Measurements from ENCODE around the gene ADD3.

The ADD3 gene

DNA sequence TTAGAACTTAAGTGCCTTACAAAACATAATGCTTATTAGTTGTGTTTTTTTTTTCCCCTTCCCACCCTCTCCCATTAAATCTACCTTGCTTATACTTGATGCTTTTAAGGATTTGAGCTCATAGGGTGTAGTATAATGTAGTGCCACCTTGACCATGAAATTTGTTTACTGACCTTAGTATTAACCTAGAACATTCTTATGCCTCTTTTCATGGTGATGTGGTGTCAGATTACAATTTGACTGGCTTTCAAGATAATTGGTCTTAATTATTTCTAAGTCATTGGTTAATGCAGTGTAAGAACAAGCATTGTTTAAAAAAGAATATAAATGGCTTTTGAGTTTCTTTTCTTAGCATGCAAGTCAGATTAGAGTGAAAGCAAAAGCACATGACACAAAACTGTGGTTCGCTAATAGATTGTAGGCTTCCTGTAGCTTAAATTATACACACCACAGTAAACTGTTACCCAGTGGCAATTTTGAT is 61.8 kb downstream of the ADD3 start:
- DNase-seq, result no peak

DNA sequence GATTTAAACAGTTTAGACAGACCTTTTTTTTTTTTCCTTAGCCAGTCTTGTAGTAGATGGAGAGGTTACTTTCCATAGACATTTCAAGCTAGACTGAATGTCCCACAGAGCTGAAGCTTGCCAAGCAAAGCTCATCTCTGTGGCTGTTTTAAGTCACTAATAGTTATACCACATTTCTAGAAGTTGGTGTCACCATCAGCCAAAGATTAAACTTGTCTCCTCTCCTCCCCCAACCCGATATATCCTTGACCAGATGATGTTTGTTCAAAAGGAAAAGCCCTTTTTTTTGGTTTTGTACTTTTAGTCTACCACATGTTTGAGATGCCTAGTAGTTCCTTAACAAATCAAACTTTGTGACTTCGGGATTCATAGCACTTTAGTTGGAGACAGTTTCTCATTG is 66.1 kb downstream of the ADD3 start:
- DNase-seq, result no peak

DNA sequence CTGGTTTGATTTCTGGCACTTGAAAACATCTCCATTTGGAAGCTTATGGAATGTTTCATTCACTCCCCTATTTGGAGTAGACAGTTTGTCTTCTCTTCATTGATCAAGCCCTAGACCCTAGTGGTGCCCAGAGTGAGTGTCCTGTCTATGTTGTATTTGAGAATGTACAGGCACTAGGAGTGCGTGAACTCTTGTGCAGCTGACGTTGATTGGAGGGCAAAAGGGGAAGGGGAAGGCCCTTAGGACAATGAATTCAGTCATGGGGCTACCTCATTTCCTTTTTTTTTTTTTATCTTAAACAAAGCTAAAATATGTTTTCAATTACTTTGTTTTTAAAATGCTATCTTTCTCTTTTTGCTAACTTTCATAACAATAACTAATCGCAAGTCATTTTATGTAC is 66.5 kb downstream of the ADD3 start:
- DNase-seq, result no peak

DNA sequence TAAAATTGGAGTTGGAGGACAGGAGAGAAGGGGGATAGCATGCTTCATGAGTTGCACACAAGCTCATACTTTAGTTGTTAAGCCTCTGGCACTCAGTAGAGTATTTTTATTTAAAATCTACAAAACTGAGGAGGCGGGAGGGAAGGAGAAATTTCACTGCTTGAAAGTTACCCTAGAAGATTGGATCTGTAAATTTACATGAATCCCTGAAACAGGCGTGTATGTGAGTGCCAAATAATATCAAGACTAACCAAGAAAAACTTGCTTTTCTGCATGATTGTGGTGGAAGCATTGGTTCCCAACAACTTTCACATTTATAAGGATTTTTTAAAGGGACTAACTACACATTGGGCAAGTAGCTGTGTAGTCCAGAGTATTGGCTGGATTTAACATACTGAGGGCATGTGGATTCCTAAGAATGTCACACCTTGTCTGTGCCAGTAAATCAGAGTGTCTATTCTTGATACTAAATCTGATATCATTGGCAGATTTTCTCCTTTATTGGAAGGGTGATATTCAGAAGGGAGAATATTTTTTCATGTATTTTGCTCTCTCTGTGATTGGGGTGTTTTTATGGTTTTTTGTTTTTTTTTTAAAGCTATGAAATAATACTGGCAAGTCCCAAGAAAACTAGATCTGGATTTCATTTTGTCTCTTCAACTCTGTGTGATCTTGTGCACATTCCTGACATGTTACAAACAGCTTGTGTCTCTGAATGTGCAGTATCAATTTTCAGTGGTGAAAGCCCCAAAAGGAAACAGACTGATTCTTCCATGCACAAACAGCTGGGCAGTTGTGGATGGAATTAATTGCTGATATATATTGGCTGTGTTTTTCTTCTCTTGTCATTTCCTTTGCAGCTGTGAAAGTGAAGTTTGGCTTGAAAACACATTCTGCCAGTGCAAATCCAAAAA is 67.2 kb downstream of the ADD3 start:
- no peak for DNase-seq

DNA sequence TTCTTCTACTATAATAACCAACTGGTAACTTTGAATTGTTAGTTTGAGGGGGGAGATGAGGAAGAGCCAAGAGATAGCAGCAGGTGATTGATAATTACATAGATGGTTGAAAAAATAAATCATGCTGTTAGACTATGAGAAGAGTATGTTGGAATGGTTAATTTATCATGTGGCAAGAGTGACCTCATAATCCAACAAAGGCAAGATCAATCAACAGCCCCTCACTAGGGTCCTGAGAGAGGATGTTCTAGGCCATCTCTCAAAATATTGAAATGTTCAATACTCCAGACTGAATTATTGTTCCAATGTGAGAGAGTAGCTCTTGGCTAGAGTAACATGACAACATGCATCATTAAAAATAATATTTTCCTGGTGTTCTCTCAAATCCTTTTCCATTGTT is 67.9 kb downstream of the ADD3 start:
- DNase-seq, result no peak

DNA sequence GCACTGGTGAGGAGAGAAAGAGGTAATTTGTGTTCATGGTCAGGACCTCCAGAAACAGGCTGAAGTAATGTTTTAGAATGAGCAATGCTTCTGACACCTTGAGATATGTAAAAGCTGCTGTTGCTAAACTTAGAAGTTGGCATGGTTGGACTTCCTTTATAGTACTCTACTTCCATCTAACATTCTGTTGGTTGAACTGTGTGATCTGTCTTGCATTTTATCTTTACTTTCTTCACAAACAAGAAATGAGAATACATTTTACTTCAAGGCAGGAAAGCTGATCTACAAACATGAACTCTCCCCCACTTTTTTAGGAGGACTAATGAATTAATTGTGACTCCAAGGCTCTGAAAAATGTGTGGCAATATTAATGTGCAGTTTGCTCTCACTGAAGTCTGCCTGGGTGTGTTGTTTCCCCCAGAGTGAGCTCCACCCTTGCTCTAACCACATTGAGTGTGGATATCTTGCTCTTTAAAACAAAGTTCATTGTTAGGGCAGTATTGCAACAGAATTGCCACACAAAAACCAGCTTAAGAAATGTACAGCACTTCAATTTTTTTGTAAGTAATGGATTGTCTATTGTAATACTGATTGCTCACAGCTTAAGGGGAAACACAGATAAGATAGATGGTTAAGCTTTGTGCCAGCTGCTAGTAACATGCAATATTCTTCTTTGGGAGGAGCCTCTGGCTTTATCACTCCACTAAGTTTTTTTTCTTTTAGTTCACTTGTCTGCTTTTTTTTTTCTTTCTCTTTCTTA is 69.0 kb downstream of the ADD3 start:
- DNase-seq, result peak in 1 of 2 donors; percentile 64

DNA sequence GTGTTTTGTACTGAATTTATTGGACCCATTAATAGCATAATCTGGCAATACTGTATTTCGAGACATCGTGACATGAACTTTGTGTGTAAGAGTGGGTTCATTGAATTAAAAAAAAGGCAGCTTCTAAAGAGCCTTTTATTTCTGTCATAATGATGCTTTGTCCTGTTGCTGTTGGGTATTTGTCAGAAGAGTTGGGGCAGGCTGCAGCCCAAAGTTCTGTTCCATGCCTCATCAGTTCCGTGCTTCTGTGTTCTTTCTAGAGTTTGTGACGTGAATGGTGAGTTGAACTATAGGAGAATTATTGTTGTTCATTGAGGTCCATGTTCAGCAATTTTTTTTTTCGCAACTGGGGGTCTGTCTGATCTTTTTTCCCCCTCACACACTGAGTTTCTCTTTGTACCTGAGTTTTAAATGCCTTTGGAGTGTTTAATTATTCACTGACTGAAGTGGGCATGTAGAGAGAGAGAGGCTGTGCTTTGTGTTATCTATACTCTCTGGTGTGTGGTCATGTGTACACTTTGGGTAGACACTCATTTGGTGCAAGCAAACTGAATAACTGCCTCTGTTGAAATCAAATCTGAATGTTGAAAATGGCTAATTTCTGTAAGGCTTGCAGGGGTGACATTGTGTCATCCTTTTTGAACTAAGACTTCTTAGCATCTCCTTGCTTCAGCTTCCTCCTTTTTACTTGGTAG is 69.8 kb downstream of the ADD3 start:
- peak; percentile 49 to 94 for DNase-seq

DNA sequence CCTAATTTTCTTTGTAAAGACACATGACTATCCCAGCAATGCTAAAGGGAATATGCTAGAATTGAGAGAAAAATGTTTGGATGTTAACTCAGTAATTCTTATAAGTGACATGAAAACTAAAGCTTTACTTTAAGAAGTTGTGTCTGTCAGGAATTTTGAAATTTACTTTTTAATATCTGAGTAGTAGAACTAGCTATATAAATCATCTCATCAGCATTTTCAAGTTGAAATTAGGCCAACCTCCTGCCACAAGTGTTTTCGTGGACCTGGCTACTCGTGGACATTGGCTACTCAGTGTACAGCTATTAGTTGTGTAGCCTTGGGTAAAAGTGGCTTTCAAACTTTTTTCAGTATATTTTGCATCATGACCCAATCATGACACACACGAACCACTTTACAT is 70.5 kb downstream of the ADD3 start:
- DNase-seq, result no peak

DNA sequence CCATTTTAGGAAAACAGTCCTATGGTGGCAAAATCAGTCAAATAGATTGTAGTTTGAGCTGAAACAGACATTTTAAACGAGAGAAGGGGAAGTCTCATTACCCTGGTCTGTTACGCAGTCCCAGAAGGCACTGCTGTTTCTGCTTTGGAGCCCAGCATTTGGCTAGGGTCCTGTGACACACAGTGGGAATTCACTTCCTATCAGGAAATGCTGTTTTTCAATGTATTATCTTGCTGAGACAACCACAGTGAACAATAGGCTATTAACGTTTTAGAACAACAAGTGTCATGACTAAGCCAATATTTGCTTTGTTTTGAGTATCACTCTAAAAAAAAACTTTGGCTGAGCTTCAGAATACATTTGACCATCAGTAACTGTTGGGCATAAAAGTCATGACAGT is 74.1 kb downstream of the ADD3 start:
- DNase-seq, result peak; percentile 57 to 75

DNA sequence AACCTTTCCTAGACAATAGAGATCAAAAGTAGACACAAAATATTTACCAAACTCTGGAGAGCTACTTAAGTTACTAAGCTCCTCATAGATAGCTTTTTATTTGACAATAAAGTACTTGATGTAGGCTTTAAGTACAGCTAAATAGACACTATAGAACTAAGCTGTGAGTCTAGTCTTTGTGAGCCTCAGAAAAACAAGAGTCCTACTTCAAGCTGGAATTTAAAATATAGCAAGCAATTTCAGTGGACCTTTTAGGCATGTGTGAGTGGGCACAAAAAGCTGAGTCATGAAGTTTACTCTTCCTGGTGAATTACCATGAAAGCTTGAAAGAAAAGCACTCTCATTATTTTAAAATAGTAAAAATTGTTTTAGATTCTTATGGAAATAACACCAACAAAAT is 76.1 kb downstream of the ADD3 start:
- DNase-seq, result no peak

DNA sequence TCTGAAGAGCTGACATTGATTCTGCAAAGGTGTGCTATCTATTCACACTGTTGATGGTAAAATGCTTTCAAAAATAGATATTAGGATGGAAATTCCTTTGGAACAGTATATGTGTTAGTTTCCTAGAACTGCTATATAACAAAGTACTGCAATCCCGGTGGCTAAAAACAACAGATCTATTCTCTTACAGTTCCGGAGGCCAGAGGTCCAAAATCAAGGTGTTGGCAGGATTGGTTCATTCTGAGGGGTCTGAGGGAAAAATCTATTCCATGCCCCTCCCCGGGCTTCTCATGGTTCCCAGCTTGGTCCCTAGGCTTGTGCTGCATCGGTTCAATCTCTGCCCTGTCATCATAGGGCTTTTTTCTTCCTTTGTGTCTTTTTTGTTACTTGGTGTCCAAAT is 79.9 kb downstream of the ADD3 start:
- no peak for DNase-seq

DNA sequence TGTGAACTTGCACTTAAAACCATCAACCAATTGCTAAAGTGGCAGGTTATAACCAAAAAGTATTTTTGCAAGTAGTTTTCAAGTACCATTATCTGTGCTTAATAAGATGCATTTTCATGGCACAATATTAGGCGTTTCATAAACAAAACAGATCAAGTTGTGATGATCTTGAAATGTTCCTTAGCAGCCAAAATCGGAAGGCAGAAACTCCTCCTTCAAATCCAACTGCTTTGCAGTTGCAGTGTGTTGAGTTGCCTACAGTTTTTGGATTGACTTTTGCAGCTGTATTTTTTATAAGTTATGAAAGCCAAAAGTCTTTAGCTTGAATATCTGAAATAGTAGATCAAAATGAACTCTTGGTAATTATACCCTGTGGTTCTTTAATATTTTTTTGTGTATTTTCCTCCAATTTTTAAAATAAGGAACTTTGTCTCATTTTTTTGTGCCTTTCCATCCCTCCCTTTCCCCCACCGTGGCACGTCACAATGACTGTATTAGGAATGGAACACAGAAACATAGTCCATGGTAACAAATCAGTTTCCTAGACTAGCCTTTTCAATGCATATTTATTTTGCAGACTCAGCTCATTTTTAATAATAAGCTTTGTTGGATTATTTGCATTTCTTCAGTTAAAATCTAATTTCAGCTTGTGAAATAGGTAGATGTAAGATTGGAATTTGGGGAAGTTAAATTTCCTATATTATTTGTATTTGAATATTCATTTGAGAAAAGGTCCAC is 80.8 kb downstream of the ADD3 start:
- DNase-seq, result no peak

DNA sequence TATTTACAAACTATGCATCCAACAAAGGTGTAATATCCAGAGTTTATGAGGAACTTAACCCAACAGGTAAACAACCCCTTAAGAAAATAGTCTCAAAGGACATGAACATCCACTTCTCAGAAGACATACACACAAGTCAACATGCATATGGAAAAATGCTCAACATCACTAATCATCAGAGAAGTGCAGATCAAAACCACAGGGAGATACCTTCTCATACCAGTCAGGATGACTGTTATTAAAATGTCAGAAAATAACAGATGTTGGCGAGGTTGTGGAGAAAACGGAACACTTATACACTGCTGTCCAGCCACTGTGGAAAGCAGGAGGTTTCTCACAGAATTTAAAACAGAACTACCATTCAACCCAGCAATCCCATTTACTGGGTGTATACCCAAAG is 84.0 kb downstream of the ADD3 start:
- no peak for DNase-seq

DNA sequence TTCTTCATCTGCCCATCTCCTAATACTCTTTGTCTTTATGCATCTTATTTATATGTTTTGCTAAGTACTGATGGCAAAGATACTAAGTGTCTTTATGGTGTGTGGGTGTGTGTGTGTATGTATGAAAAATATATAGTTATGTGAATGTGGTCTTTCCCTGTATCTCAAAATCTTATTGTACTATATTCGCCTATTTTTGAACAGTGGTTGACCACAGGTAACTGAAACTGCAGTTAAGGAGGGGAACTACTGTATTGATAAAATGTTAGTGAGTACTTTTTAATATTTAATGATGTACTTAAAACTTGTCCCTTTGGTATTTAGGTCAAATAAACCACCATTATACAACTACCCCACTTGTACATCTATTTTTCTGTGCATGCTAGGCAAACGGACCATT is 85.9 kb downstream of the ADD3 start:
- DNase-seq, result no peak

DNA sequence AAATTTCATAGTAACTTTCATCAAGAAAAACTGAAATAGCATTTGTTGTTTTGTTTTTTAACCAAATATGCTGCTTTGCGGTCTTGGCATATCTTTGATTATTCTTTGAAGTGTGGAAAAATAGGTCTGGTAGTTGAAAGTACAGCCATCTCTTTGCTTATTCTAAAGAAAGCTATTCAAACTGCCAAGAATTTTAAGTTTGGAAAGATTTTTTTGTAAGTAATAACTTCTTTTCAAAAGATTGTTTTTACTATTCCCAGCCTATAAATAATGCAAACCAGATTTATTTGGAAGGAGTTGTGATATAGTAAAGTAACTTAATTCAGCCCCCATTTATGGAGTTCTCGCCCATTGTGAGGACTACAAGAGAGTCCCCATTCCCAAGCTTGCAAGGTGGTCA is 87.0 kb downstream of the ADD3 start:
- no peak for DNase-seq

DNA sequence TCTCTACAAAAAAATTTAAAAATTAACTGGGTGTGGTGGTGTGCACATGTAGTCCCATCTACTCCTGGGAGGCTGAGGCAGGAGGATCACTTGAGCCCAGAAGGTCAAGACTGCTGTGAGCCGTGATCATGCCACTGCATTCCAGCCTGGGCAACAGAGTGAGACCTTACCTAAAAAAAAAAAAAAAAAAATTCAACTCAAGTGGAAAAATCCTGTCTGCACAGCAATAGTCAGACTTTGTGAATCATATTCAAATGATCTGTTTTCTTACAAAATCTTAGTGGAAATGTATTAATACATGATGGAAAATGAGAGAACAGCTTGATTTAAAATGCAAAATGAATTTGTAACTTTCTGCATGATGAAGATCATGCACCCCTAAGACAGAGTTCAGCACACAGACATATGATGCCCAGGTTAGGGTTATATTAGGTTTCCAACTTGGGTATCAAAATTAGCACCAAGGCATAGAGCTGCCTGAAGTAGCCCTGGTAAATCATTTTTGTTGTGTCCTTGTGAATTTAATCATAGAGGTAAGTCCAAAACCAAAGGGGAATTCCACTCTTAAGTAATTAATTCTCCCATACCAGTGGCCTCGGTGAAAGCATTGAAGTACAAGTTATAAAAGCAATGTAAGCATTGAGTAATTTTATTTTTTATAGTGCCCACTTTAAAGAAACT is 93.8 kb downstream of the ADD3 start:
- no peak for DNase-seq

DNA sequence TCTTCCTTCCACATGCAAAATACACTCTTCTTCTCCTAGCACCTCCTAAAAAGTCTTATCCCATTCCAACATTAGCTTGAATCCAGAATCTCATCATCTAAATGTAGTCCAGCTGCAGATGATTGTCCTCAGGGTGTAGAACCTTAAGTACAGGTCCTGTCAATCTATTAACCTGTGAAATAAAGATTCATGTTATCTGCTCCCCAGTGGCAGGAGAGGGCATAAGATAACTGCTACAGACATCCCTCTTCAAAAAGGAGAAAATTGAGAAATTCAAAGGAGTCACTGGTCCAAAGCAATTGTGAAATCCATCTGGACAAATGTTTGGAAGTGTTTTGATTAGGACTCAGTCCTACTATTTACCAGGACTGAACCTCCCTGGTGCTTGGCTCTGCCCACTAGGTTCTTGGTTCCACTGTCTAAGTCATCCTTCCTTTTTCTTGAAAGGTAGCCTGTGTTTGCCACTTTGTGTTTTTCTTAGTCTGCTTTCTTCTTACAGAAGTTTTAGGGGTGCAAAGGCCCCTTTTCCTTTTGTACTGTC is 96.2 kb downstream of the ADD3 start:
- DNase-seq, result no peak

DNA sequence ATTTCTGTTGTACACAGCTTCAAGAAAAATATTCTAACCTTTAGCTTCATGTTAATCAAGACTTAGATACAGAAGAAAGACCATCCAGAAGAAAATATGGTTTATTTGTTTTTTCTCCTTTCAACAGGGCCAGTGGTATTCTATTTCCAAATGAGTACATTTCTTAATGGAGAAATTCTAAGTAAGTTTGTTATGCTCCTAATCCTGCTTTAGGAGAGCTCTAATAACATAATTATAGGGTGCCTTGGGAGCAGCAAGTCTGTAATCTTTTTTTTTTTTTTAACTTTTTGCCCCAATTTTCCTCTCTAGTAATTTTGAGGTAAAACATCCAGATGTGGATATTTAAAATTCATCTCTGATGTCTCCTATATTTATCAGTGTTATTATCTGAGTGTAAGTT is 98.1 kb downstream of the ADD3 start:
- DNase-seq, result no peak

DNA sequence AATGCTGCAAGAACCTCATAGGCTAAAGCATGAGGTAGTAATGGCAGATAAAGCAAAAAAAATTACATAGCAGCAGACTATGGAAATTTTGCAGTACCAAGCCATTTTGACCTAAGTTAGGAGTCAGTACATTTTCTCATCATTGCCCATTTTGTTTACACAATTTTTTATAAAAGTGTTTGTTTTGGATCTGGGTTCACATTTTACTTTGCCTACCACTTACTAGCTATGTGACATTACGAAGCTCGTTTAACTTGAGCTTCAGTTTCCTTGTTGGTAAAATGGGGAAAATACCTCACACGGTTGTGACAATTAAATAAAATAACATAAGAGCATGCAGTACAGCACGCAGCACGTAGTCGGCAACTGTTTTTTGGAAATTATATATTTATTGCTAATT is 99.6 kb downstream of the ADD3 start:
- no peak for DNase-seq

DNA sequence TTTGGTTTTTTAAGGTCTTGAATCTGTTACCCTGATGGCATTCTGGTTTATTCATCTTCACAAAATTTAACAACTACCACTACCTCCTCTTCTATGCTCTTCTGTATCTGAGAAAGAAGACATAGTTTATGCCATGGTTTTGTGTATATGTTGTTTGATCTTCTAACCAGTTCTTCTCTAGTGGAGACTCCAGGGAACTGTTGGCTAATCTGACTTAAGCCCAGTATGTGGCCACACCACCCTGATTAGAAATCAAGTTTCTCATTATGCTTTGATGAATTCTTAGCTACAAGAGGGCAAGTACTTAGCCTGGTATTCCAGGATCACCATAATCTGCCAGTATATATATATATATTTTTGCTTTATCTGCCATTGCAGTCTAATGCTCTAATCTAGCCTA is 100.1 kb downstream of the ADD3 start:
- DNase-seq, result no peak

DNA sequence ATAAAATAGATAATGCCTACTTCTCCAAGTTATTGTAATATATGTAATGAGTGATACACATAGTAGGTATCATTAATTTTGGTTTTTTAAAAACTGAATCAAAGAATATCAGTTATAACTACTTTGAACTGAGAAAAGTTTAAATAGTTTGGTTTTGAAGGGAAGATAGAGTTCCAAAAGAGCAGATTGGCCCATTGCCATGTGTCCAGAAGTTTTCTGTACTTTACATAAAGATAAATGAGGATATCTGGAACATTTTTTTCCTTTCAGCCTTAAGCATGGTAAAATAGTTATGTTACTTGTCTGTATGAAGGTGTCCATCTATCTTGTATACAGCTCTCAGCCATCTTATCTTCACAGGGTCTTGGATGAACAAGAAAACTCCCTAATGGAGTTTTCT is 101.7 kb downstream of the ADD3 start:
- no peak for DNase-seq

DNA sequence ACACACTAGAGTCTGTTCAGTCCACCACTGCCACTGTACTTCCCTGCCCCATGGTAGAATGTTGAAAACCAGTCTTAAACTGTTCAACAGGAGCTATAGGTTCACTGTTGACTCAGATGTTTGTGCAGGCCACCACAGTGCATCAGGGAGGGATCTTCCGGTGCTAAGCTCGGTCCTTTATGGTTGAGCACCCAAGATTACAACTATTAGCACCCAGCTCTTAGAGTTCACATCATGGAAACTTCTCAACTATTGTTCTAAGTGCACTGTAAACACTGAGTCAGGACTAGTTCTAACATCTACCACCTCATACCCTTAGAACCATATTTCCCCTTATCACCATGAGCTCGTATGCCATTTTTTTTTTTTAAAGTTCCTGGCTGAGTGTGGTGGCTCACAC is 102.6 kb downstream of the ADD3 start:
- DNase-seq, result no peak

All from hippocampal formation (tissue), 2 donors.